OCI-LY7 (cell line): ENCODE results near the gene GOSR1. TPM values are rescaled to one million over a fixed set of nuclear protein-coding genes. Genes with fewer than 3 reads are reported as not detected.

Experiments used
- BruUV-seq: library from RNA; stranded (reverse); fragments of 400-500 nt; replicated peaks from 2 replicates; lab custom pipeline; 2021; lab: Mats Ljungman, UMichigan
- CTCF ChIA-PET: fragments of 300-600 bp; sonication (Branson Sonifier 250); formaldehyde crosslinking; loops from one replicate; lab custom pipeline; 2022; ENCODE audit warnings: antibody characterized with exemption; ENCODE audit not compliant: unreplicated experiment; lab: Charles Lee
- POLR2A ChIA-PET: fragments of 300-600 bp; sonication (Branson Sonifier 250); formaldehyde crosslinking; loops from one replicate; lab custom pipeline; 2022; ENCODE audit warnings: antibody characterized with exemption; lab: Charles Lee
- DNase-seq: peaks from one replicate; pipeline ENCODE4 v3.0.0-alpha.2; 2015; ENCODE audit warnings: low spot score
- H2AFZ ChIP-seq: fragments of 200-600 bp; sonication (generic), shearing (Covaris generic); 2 replicates; pipeline ENCODE4 v1.6.1; 2014; ENCODE audit warnings: mild to moderate bottlenecking, antibody characterized with exemption, low read length, moderate library complexity
- H3K27ac ChIP-seq: fragments of 200-600 bp; sonication (generic); 2 replicates; pipeline ENCODE4 v1.5.1; 2014; ENCODE audit warnings: mixed run types, low read depth, mild to moderate bottlenecking, moderate library complexity, low read length, inconsistent platforms; ENCODE audit not compliant: poor library complexity, severe bottlenecking
- H3K36me3 ChIP-seq: fragments of 200-600 bp; sonication (generic); 2 replicates; pipeline ENCODE4 v1.6.1; 2014; ENCODE audit warnings: mild to moderate bottlenecking, antibody characterized with exemption, low read length, moderate library complexity, mixed read lengths; ENCODE audit not compliant: insufficient read depth
- H3K4me1 ChIP-seq: fragments of 200-600 bp; sonication (generic); 2 replicates; pipeline ENCODE4 v1.5.1; 2014; ENCODE audit warnings: mild to moderate bottlenecking, low read length; ENCODE audit not compliant: insufficient read depth, poor library complexity, severe bottlenecking
- H3K4me2 ChIP-seq: fragments of 200-600 bp; sonication (generic); 2 replicates; pipeline ENCODE4 v1.6.1; 2014; ENCODE audit warnings: mild to moderate bottlenecking, low read length
- H3K4me3 ChIP-seq: fragments of 200-600 bp; sonication (generic); 2 replicates; pipeline ENCODE4 v1.5.1; 2014; ENCODE audit warnings: mild to moderate bottlenecking, low read depth, low read length; ENCODE audit not compliant: poor library complexity, severe bottlenecking
- H3K79me2 ChIP-seq: fragments of 200-600 bp; sonication (generic); 2 replicates; pipeline ENCODE4 v1.6.1; 2016; ENCODE audit warnings: low read depth, mild to moderate bottlenecking, low read length, moderate library complexity, mixed read lengths; ENCODE audit not compliant: insufficient read depth
- H3K9me2 ChIP-seq: fragments of 200-600 bp; sonication (generic); 2 replicates; pipeline ENCODE4 v1.6.1; 2016; ENCODE audit warnings: mild to moderate bottlenecking, low read length, mixed read lengths; ENCODE audit not compliant: insufficient read depth
- H3K9me3 ChIP-seq: fragments of 200-600 bp; sonication (generic); 2 replicates; pipeline ENCODE4 v1.6.1; 2014; ENCODE audit warnings: mild to moderate bottlenecking, mixed run types, low read length, mixed read lengths
- H4K20me1 ChIP-seq: fragments of 200-600 bp; sonication (generic); 2 replicates; pipeline ENCODE4 v1.6.1; 2014; ENCODE audit warnings: mild to moderate bottlenecking, antibody characterized with exemption, low read length, moderate library complexity, mixed read lengths; ENCODE audit not compliant: insufficient read depth
- EZH2phosphoT487 ChIP-seq: fragments of 200-600 bp; sonication (generic); IDR thresholded peaks from 2 replicates; pipeline ENCODE4 v1.6.1; 2018; ENCODE audit warnings: low read depth, borderline replicate concordance, mild to moderate bottlenecking, mixed run types, antibody characterized with exemption, low read length, moderate library complexity, mixed read lengths
- intact Hi-C: fragments of 100-400 bp; cut with micrococcal nuclease; formaldehyde crosslinking; loops from one replicate; pipeline ENCODE4 v1.10.0; 2022; ENCODE audit not compliant: unreplicated experiment
- total RNA-seq, 2 experiments: library from RNA; depleted of rRNA in 1 of 2; stranded (reverse); fragments of >200 nt in 1 of 2; shearing (Covaris generic) in 1 of 2; gene quantifications; 2 replicates each; pipeline ENCODE4 v1.2.3, GENCODE V29; 2014 to 2022
- TF ChIP-seq, protein P1 (sequence below): fragments of 200-600 bp; sonication (generic); conservative IDR thresholded peaks from 2 replicates; pipeline ENCODE4 v1.5.1; 2014; ENCODE audit warnings: mild to moderate bottlenecking, antibody characterized with exemption, low read length, moderate library complexity, mixed read lengths

GOSR1 gene
- total RNA-seq, 2 experiments from 2014 or later: 15.9 to 49.8 TPM

DNA sequence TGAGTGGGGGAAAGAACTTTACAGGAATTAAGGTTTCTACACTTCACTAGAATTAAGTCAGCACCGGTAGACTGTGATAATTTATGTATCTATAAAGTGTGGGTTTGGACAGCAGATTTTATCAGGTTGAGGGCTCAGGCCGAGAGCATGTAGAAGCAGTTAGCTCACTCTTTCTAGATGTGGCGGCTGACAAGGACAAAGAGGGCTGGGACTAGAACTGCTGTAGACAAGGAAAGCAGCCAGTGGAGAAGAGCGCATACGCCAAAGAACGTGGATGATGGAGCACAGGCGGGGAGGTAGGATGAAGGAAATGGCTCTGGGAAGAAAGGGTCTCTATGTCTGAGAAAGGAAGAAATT lies 504 bp upstream of the GOSR1 start:
- Histone ChIP-seq H3K79me2 (peaks cover 21% of the 10 kb centered on the region), H2AFZ (peak overlapping the region; percentile 95), H4K20me1 (no peaks in the 10 kb centered on the region), H3K4me1 (peaks cover 17% of the 10 kb centered on the region), H3K9me2 (no peaks in the 10 kb centered on the region), H3K9me3 (no peaks in the 10 kb centered on the region), H3K36me3 (peaks cover 30% of the 10 kb centered on the region), H3K27ac (no peak overlapping the region), H3K4me2 (peak overlapping the region; percentile 78), H3K4me3 (peak overlapping the region; percentile 88)
- intact Hi-C loops: loop anchor here (1.0 to 5.0 kb wide), 3 partner anchors 97 to 134 kb away; no protein-coding TSS in a partner anchor
- ChIA-PET CTCF (interaction anchor here (0.6 to 1.0 kb wide), 3 partner anchors 12 to 1589 kb away, joined by 3 to 4 read pairs (median 3); no protein-coding TSS in a partner anchor), POLR2A (interaction anchor here (0.7 to 1.5 kb wide), 4 partner anchors 9 to 406 kb away, joined by 3 to 7 read pairs (median 4); no protein-coding TSS in a partner anchor)
- TF ChIP-seq, protein P1, sequence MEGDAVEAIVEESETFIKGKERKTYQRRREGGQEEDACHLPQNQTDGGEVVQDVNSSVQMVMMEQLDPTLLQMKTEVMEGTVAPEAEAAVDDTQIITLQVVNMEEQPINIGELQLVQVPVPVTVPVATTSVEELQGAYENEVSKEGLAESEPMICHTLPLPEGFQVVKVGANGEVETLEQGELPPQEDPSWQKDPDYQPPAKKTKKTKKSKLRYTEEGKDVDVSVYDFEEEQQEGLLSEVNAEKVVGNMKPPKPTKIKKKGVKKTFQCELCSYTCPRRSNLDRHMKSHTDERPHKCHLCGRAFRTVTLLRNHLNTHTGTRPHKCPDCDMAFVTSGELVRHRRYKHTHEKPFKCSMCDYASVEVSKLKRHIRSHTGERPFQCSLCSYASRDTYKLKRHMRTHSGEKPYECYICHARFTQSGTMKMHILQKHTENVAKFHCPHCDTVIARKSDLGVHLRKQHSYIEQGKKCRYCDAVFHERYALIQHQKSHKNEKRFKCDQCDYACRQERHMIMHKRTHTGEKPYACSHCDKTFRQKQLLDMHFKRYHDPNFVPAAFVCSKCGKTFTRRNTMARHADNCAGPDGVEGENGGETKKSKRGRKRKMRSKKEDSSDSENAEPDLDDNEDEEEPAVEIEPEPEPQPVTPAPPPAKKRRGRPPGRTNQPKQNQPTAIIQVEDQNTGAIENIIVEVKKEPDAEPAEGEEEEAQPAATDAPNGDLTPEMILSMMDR: no peak
- TF ChIP-seq EZH2phosphoT487: no peak
- peak; percentile 11 for DNase-seq
- TSS peak; percentile 97 for BruUV-seq

DNA sequence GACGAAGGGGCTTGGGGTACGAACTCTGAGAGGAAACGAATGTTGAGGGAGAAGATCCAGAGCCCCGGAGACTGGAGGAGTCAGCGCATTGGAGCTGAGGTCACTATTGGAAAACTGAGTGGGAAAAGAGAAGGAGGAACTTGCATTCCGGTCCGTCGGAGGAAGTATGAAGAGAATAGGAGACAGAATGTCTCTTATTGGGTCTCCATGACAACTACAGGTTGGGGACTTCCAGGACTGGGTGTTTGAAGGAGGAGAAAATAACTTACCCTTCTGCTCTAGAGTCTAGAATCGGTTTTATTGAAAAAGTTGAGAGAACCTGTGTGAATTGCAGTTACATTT lies 537 bp downstream of the GOSR1 start:
- POLR2A ChIA-PET: interaction anchor here (0.6 kb wide), 1 partner anchor 955 kb away, joined by 4 read pairs; no protein-coding TSS in a partner anchor
- H2AFZ ChIP-seq: peak overlapping the region; percentile 95
- peak; percentile 8 for DNase-seq
- peaks cover 39% of the 10 kb centered on the region for H3K36me3 ChIP-seq
- peak overlapping the region; percentile 88 for H3K4me3 ChIP-seq
- H3K9me2 ChIP-seq: no peaks in the 10 kb centered on the region
- peaks cover 21% of the 10 kb centered on the region for H3K79me2 ChIP-seq
- no peaks in the 10 kb centered on the region for H4K20me1 ChIP-seq
- H3K4me2 ChIP-seq: peak overlapping the region; percentile 78
- no peaks in the 10 kb centered on the region for H3K9me3 ChIP-seq
- peak overlapping the region; percentile 42 for H3K27ac ChIP-seq
- CTCF ChIA-PET: interaction anchor here (0.6 kb wide), 1 partner anchor 141 kb away, joined by 3 read pairs; no protein-coding TSS in a partner anchor
- peaks cover 17% of the 10 kb centered on the region for H3K4me1 ChIP-seq
- BruUV-seq: no TSS peak
- TF ChIP-seq, protein P1: no peak
- TF ChIP-seq EZH2phosphoT487: no peak
- intact Hi-C loops: loop anchor here (1.0 to 5.0 kb wide), 3 partner anchors 98 to 135 kb away; no protein-coding TSS in a partner anchor

DNA sequence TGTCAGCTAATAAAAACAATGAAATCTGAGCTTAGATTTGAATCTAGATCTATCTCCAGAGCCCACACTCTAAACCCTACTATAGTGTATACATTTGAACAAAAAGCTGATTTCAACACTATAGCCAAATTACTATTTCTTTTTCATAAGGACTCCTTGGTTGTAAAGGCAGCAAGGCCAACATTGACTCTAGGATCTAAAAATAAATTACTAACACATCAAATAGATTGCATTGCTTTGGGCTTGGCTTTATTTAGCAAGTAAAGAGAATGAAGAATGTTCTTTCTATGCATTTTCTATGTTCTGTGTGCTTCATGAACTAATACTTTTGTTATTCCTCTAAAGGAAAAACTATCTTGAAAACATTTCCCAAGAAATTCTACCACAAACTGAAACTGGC lies 5.3 kb downstream of the GOSR1 start:
- peaks cover 18% of the 10 kb centered on the region for H3K79me2 ChIP-seq
- BruUV-seq: no TSS peak
- no peaks in the 10 kb centered on the region for H4K20me1 ChIP-seq
- peaks cover 87% of the 10 kb centered on the region for H3K36me3 ChIP-seq
- no peak overlapping the region for H2AFZ ChIP-seq
- no peaks in the 10 kb centered on the region for H3K9me2 ChIP-seq
- no peak for DNase-seq
- TF ChIP-seq EZH2phosphoT487: no peak
- TF ChIP-seq, protein P1: no peak
- no peak overlapping the region for H3K4me2 ChIP-seq
- intact Hi-C loops: no loop called here
- H3K27ac ChIP-seq: no peak overlapping the region
- POLR2A ChIA-PET: interaction anchor here (0.6 kb wide), 1 partner anchor 196 kb away, joined by 3 read pairs; no protein-coding TSS in a partner anchor
- no peak overlapping the region for H3K4me3 ChIP-seq
- no peaks in the 10 kb centered on the region for H3K9me3 ChIP-seq
- CTCF ChIA-PET: no interaction called here
- peaks cover 10% of the 10 kb centered on the region for H3K4me1 ChIP-seq
